Stimulated activated CD8-positive, alpha-beta memory T cell treated with anti-CD3 and anti-CD28 coated beads, Interleukin-4, amount 100 ng/mL, for 48 hours (primary cell): ENCODE data around the gene CCDC192.
"Not testable (repeated sequence)": the region's sequence is repeated elsewhere in the genome, so short reads cannot be mapped to it uniquely, and the experiment has no call there.

ENCODE experiments used
- DNase-seq: peaks from one replicate; pipeline ENCODE4 v3.0.0-alpha.2; 2020

CCDC192 gene

DNA sequence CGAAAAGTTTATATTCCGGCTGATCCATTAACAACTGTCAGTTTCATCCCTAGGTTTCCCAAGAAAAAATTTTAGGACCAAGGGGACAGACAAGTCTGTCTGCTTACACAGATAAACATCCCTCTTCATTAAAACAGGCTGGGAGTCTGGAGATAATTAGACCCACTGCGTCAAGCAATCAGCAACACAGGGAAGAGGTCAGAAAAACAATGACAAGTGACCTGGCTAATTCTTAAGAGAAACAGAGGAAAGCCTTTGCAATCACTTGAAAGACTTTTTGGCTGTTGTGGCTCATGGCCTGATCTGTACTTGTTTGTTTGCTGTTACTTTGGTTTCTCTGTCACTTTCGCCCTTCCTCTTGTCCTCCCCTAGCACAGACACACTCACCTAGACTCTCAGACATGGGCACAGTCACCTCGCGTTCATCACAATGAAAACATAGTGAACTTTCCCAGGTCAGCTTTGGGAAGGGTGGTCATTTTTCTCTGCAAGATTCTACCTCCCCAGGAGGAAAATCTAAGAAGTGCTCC, 2.9 kb upstream of the CCDC192 start:
- no peak for DNase-seq

DNA sequence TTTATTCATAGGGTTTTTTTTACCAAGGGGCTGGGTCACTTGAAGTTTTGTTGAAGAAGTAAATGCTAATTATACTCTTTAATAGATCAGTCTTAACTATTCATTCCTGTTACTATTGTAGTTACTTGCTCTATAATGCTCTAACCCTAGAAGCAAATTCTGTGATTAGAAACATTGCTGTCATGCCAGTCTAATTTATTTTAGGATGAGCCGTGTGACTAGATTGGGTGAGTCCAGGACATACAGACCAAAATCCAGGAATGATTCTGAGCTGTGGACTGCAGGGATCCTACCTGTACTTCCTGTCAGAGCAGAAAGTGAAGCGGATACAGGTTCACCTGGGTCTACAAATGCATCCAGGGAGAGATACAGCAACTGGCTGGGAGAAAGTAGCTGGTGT, 757 bp upstream of the CCDC192 start:
- DNase-seq, result no peak

DNA sequence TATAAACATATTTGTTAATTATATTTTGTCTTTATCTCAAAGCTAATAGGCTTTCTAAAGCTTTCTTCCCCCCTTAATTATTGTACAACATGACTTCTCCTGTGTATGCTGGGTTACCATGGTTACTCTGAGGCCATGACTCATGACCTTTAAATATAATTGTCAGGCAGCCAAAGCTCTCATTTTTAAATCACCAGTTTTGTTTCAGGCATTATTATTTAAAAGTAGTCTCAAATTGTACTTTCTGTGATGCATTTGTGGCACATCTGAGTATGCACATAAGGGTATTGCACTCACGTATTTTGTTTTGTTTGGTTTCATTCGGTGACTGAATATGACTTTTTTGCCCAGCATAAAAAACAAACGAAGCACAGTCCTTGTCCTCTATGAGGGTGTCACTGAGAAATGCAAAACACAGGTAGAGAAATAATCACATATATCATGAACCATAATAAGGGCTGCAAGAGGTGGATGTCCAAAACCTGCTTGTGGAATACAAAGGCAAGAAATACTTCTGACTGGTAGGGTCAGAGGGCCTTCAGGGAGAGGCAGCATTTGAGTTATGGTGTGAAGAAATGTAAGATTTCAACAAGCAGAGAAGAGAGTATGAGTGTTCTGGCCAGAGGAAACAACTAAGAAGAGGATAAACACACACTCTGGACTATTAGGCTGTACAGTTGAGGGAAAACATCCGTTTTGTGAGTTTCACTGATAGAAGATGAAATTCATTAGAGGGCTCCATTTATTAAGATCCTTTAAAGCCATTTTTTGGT, 2.1 kb downstream of the CCDC192 start:
- DNase-seq, result no peak

DNA sequence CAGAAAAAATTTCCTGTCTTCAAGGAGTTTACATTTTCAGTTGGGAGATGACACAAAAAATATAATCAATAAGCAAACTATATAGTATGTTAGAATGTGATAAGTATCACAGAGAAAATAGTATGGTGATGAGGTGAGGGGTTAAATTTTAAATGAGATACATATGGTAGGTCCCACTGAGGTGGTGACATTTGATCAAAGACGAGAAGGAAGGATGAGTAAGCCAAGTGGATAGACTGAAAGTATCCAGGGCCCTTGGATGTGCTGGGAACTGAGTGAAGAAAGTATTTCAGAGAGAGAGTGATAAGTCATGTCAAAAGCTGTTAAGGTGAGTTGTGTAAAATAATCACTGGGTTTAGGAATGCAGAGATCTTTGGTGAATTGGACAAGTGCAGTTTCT, 3.5 kb downstream of the CCDC192 start:
- DNase-seq, result no peak

DNA sequence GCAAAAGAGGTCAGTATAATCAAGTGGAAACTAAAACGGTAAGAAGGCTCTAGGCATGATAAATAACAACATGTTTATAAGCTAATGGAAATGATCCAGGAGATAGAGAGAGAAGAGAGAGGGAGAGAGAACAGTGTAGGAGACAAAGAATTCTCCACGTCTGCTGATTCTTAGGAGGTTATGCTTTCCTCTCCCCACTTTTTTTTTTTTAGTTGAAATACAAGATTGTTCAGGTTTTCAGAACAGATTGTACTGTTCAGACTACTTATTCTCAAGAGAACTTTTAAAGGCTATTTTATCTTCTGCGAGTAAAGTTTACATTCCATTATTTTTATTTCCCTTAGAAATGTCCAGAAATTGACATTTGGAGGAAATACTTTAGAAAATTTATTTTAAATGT, 4.0 kb downstream of the CCDC192 start:
- DNase-seq, result no peak

DNA sequence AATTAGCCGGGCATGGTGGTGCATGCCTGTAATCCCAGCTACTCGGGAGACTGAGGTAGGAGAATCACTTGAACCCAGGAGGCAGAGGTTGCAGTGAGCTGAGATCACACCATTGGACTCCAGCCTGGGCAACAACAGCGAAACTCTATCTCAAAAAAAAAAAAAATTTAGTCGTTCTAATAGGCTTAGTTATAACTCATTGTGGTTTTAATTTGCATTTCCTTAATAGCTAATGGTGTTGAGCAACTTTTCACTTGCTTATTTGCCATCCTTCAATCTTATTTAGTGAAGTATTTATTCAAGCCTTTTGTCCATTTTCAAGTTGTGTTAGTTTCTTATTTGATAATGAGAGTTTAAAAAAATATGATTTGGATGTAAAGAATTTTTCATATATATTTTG, 9.9 kb downstream of the CCDC192 start:
- DNase-seq, result not testable (repeated sequence)

DNA sequence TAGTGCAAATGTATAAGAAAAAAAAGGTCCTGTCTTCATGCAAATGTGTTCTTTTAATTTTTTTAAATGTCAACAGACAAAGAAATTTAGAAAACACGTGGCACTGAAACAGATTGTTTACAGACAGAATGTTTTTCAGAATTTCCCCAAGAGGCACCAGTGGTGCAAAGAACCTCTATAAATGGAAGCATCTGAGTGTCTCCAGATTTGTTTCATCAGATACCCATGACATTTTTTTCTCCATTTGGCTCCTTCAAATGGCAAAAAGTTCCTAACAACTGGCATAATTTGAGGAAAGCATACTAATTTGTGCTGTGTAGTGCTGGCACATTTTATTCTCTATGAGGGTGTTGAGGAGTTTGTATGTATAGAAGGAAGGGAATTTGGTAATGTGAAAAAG, 15.0 kb downstream of the CCDC192 start:
- DNase-seq, result no peak

DNA sequence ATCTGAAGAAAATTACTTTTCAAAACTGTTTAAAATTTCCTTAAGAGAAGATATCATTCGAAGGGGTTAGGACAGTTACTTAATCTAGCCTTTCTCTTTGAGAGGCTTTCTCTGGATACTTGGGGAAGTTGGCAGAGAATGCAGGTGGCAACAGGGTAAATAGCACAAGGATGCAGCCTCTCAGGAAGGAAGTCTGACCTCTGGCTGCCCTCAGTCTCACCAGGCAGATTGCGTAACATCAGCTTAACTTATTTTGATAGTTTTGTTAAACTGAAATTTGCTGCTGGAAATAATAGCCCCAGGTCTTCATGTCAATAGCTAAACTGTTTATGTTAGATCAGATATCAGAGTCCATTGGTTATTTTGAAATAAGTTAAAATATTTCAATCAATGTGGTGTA, 20.4 kb downstream of the CCDC192 start:
- DNase-seq, result no peak

DNA sequence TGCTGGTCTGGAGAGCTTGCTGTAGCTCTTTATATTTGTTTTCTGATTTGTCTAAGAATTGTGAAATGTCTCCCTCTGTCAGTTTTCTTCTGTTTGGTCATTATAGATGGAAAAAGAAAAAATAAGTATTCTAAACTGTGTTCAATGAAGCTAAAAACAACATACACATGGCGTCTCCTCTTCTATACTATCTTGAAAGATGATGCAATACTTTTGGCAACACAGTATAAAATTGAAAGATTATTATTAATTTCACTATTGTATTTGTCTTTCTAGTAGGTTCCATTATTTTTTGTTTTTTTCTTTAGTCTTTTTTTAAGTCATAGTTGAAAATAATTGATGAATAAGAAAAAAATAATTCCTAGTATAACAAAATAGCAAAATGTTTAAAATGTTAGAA, 22.5 kb downstream of the CCDC192 start:
- no peak for DNase-seq

DNA sequence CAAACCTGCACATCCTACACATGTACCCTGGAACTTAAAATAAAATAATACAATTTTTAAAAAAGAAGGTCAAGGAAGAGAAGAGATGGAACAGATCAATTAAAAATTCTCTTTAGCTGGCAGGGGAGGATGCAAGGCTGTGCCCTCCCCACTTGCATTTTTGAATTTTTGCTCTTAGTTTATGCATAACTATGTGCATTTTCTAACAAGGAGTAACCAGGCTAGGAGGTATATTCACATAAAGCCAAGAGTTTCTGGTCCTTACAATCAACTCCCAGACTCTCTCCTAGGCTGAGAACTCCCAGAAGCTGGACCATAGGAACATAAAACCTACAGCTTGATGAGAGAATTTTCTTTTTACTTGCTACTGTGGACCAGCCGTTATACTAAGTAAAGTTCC, 29.8 kb downstream of the CCDC192 start:
- no peak for DNase-seq

DNA sequence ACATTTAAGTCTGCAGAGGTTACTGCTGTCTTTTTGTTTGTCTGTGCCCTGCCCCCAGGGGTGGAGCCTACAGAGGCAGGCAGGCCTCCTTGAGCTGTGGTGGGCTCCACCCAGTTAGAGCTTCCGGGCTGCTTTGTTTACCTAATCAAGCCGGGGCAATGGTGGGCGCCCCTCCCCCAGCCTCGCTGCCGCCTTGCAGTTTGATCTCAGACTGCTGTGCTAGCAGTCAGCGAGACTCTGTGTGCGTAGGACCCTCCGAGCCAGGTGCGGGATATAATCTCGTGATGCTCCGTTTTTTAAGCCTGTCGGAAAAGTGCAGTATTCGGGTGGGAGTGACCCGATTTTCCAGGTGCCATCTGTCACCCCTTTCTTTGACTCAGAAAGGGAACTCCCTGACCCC, 36.2 kb downstream of the CCDC192 start:
- not testable (repeated sequence) for DNase-seq

DNA sequence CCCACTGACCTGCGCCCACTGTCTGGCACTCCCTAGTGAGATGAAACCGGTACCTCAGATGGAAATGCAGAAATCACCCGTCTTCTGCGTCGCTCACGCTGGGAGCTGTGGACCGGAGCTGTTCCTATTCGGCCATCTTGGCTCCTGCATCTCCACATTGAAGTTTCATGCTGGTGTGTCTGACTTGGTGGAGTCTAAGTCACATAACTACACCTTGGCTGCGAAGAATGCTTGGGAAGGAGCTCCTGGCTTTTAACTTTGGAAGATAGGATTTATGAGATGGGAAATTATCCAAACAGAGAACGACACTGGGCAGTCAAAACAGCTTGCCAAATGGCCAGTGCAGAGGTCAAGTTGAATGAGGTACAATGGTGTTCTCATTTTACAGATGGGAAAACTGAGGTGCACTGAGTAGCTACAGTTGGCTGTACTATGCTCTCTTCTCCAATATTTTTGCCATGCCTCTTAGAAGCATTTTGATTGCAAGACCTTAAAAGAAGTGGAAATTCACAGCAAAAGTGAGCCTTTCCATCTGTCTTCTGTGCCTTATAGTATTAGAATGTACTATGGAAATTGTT, 36.7 kb downstream of the CCDC192 start:
- no peak for DNase-seq

DNA sequence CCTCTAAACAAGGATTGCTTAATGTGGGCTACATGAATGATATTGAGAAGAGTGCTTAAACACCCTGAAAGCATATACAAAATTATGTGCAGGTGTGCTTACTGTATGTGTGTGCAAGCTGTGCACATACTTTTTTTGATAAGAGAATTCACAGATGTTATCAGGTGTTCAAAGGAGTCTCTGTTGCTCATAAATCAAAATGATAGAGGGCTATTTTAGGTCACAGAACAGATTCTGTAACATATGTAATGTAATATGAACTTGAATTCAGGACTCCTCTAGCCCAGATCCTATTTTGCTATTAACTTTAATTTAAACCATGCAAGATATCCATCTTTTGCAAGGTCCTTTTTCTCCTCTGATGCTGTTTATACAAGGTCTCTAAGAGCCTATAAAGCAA, 38.2 kb downstream of the CCDC192 start:
- no peak for DNase-seq

DNA sequence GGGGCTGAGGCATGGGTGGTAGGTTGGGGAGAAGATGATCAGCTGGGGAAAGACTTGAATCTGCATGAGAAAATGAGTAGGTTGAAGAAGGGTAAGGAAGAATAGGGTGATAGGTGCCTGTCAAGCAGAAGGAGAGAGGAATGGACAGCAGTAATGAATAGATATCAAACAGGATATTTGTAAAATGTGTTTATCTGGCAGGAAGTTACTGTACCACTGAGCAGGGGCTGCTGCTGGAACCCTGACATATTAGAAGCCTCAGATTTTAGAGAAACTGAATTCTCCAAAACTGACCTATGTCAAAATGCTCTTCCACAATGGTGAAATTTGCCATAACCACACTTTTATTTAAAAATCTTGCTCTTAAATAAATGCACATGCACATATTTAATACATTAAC, 41.0 kb downstream of the CCDC192 start:
- no peak for DNase-seq

DNA sequence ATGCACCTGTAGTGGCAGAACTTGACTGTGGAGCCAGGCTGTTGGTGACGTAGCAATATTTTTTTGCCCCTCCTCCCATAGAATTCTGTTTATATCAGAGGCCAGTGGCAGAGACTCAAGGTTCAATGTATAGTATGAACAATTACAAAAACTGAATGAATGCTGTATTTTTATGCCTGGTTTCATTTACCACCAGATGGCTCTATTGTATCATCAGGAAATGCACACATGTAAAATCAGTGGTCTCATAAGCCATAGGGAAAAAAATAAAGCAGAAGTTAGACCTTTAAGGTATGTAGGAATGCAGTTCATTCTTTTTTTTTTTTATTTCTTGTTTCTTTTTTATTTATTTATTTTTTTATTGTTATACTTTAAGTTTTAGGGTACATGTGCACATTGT, 43.6 kb downstream of the CCDC192 start:
- no peak for DNase-seq

DNA sequence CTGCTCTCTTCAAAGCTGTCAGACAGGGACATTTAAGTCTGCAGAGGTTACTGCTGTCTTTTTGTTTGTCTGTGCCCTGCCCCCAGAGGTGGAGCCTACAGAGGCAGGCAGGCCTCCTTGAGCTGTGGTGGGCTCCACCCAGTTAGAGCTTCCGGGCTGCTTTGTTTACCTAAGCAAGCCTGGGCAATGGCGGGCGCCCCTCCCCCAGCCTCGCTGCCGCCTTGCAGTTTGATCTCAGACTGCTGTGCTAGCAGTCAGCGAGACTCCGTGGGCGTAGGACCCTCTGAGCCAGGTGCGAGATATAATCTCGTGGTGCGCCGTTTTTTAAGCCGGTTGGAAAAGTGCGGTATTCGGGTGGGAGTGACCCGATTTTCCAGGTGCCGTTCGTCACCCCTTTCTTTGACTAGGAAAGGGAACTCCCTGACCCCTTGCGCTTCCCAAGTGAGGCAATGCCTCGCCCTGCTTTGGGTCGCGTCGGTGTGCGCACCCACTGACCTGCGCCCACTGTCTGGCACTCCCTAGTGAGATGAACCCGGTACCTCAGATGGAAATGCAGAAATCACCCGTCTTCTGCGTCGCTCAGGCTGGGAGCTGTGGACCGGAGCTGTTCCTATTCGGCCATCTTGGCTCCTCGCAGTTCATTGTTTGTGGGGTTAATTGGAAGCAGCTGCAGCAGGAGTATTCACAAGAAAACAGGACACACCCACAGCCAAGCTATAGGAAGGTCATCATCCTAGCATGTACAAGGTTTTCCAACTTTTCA, 49.5 kb downstream of the CCDC192 start:
- not testable (repeated sequence) for DNase-seq

DNA sequence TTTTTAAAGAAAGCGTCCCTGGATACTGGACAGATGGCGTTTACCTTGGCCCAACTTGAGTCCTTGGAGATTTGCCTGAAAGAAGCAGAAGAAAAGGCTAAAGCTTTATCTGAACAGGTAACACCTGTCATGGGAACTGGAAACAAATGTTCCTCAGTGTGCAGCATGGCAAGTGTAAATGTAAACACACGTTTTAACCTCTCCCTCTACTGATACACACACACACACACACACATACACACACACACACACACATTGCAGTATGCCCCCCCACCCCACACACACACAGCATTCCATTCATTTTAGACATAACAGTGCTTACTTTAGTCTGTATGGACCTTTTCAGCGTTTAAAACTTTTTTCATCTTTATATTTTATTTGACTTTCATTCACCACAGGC, 51.1 kb downstream of the CCDC192 start:
- no peak for DNase-seq

DNA sequence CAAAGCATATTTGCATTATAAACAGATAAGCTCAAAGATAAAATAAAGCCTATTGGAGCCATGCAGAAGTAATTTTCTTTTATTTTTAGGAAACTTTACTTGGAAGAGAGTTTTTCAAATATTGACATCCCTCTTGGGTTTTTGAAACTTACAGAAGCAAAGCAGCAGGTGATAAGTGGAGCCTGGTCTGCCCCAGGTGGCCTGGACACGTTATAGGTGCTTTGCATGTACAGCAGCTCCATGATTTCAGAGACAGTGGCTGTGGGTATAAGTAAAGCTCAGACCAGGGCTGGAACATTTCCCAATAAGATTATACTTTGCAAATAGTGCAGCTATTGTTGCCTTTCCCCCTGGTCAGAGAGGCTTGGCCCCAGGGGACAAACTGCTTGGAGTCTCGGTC, 51.5 kb downstream of the CCDC192 start:
- no peak for DNase-seq

DNA sequence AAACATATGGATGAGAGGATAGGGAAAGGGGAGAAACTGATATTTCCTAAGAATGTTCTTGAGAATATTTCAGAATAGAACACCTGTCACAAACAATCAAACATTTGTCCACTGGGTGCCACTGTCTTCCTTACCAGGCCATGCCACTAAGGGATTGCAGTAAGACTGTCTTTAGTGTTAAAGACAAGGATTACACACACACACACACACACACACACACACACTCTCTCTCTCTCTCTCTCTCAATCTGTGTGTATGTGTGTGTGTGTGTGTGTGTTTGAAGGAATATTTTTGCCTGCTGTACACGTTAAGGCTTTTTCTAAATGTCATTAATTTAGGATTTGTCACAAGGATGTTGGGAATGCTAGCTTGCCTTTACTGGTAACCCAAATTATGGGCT, 54.4 kb downstream of the CCDC192 start:
- no peak for DNase-seq

DNA sequence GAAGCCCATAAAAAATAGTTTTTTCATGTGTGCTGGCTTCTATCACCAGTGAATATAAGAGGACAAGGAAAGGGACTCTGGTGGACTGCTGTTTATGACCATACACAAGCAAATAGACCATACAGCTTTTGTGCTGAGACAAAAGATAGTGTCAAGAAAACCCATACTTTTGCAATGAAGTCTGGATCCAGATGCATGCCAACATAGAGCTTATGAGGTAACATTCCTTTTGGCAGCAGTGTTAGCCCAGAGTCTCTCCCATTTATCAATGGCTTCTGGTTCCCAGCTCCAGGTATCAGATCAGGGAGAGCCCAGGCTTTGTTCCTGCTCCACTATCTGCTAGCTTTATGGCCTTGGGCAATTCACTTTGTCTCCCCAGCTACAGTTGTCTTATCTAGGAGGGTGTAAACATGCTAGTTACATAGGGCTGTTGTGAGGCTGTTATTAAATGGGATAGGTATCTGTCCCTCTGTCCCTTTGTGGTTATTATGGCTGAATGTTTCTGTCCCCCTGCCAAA, 55.6 kb downstream of the CCDC192 start:
- DNase-seq, result no peak

DNA sequence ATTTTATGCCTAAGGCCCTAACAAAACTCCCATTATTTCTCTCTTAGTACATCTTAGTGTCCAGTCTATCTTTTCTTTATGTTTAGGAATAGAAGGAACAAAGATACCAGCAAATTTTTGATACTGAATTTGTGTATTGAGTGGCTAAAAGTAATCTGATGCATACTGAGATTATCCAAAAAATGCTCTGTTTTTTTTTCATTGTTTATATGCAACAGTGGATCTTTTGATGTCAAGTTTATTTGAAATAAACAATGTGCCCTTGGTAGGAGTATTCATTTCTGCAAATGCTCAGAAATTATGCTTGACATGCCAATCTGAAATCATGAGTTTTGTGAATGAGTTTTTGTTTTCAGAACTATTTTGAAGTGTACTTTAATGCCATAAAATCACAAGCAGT, 58.7 kb downstream of the CCDC192 start:
- DNase-seq, result no peak

DNA sequence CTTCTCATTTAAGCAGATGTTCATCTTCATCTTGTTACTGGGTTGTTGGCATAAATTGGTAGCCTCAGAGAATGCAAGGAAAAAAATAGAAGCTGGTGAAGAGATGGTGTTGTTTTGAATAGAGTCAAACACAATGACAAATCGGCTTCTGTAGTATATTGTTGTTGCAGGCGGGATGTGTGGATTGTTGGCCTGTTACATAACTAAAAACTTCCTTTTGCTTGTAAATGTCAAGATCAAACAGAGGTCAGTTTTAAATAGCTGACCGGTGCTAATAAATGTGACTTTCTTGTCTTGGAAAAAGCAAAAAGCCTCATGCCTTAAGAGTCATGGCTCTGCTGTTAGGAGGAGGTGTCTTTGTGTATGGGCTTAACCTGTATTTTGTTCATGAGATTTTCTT, 59.2 kb downstream of the CCDC192 start:
- no peak for DNase-seq

DNA sequence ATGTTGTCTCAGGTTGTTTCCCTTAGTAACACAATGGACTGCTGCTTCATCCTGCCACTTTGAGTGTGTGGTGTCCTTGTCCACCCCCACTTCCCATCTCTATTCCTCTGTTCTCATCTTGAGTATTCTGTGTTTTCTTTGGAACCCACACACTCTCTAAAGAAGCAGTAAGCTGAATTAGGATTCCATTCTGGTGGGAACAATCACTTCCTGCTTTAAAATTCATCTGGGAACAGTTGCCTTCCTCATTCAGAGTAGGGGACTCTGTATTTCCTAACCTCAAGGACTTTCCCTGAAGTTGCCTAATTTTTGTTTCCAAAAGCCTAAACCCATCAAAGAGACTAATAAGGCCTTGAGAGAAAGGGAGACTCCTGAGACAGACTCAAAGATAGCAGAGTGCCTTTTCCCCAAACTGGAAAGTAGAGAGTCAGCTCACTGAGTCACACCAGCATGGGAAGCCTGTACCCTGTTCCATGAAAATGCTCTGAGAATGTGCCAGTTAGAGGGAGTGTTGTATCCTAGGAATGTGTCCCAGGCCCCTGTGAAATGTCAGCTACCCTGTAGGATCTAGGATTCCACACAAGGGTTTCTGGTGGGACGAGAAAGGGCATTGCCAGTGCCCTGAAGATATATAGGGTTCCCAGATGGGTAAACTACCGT, 63.6 kb downstream of the CCDC192 start:
- DNase-seq, result no peak
